GM12878 (cell line): ENCODE results near the gene FAHD2B.
"Not testable (repeated sequence)": the region's sequence is repeated elsewhere in the genome, so short reads cannot be mapped to it uniquely, and the experiment has no call there.

Source experiments
- CBFB ChIP-seq: IDR thresholded peaks from 2 replicates; pipeline ENCODE4 v1.6.1; 2016; ENCODE audit warnings: antibody characterized with exemption, low read depth
- CBX5 ChIP-seq: sonication (generic); IDR thresholded peaks from 2 replicates; pipeline ENCODE4 v1.6.1; 2016; ENCODE audit warnings: low read depth, moderate library complexity, mild to moderate bottlenecking, inconsistent platforms
- EZH2 ChIP-seq: IDR thresholded peaks from 2 replicates; pipeline ENCODE4 v1.6.1; 2012; ENCODE audit warnings: low read depth, mild to moderate bottlenecking, control low read depth, inconsistent platforms, low read length, borderline replicate concordance; ENCODE audit not compliant: control insufficient read depth
- IRF4 ChIP-seq: IDR thresholded peaks from 2 replicates; pipeline ENCODE4 v1.6.1; 2011; ENCODE audit warnings: low read depth, low read length
- MYC ChIP-seq: IDR thresholded peaks from 2 replicates; pipeline ENCODE4 v1.6.1; 2011; ENCODE audit warnings: mild to moderate bottlenecking, low read length, moderate library complexity, inconsistent platforms; ENCODE audit not compliant: insufficient read depth, insufficient replicate concordance, insufficient read length, severe bottlenecking
- NR2F1 ChIP-seq: fragments of 450-650 bp; conservative IDR thresholded peaks from 2 replicates; pipeline ENCODE4 v1.6.1; 2017; ENCODE audit warnings: mild to moderate bottlenecking
- POLR2A ChIP-seq: IDR thresholded peaks from 2 replicates; pipeline ENCODE4 v1.6.1; 2011; ENCODE audit warnings: low read depth, mild to moderate bottlenecking, low read length
- SREBF1 ChIP-seq: IDR thresholded peaks from 2 replicates; pipeline ENCODE4 v1.6.1; 2012; ENCODE audit warnings: mild to moderate bottlenecking, low read length
- TF ChIP-seq, protein P1 (sequence below), 3 experiments: IDR thresholded peaks in 2 of 3; conservative IDR thresholded peaks in 1 of 3; 2 replicates each; pipeline ENCODE4 v1.5.1; 2011; ENCODE audit warnings: low read depth in 3 of 3, low read length in 3 of 3, mild to moderate bottlenecking in 3 of 3, control low read depth in 2 of 3, moderate library complexity in 2 of 3, inconsistent platforms in 1 of 3, mixed read lengths in 1 of 3; ENCODE audit not compliant: control insufficient read depth in 2 of 3, insufficient read depth in 1 of 3; ENCODE audit errors: extremely low read depth in 1 of 3
- TF ChIP-seq, protein P2 (sequence below): IDR thresholded peaks from 2 replicates; pipeline ENCODE4 v1.6.1; 2012; ENCODE audit warnings: mild to moderate bottlenecking, low read depth, low read length

DNA sequence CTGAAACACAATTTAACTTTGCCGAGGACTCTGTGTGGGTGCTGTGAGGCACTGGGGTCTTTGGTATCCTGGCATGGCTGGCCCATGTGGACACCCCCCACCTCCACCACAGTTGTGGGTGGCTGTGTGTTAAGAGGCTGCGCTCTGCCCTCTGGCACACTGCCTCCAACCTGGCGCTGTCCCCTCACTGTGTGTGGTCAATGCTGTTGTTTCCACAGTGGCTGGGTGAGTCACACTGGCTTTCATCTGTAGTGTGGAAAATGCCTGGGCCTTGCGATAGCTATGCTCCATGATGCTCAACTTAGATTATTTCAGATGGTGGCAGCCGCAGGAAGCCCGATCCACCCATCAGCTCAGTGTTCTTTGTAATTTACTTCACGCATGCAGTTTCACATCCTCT lies 9.6 kb downstream of the FAHD2B start:
- TF ChIP-seq, protein P1, sequence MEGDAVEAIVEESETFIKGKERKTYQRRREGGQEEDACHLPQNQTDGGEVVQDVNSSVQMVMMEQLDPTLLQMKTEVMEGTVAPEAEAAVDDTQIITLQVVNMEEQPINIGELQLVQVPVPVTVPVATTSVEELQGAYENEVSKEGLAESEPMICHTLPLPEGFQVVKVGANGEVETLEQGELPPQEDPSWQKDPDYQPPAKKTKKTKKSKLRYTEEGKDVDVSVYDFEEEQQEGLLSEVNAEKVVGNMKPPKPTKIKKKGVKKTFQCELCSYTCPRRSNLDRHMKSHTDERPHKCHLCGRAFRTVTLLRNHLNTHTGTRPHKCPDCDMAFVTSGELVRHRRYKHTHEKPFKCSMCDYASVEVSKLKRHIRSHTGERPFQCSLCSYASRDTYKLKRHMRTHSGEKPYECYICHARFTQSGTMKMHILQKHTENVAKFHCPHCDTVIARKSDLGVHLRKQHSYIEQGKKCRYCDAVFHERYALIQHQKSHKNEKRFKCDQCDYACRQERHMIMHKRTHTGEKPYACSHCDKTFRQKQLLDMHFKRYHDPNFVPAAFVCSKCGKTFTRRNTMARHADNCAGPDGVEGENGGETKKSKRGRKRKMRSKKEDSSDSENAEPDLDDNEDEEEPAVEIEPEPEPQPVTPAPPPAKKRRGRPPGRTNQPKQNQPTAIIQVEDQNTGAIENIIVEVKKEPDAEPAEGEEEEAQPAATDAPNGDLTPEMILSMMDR (IDR thresholded peaks at IDR 0.05 in 2 of 3, conservative IDR thresholded peaks at IDR 0.05 in 1 of 3; ENCODE audit: control insufficient read depth in 2 of 3, extremely low read depth in 1 of 3, insufficient read depth in 1 of 3, low read depth in 3 of 3, low read length in 3 of 3): not testable (repeated sequence)
- TF ChIP-seq EZH2, CBX5, CBFB, POLR2A, NR2F1, MYC, SREBF1, IRF4: not testable (repeated sequence)
- TF ChIP-seq, protein P2, sequence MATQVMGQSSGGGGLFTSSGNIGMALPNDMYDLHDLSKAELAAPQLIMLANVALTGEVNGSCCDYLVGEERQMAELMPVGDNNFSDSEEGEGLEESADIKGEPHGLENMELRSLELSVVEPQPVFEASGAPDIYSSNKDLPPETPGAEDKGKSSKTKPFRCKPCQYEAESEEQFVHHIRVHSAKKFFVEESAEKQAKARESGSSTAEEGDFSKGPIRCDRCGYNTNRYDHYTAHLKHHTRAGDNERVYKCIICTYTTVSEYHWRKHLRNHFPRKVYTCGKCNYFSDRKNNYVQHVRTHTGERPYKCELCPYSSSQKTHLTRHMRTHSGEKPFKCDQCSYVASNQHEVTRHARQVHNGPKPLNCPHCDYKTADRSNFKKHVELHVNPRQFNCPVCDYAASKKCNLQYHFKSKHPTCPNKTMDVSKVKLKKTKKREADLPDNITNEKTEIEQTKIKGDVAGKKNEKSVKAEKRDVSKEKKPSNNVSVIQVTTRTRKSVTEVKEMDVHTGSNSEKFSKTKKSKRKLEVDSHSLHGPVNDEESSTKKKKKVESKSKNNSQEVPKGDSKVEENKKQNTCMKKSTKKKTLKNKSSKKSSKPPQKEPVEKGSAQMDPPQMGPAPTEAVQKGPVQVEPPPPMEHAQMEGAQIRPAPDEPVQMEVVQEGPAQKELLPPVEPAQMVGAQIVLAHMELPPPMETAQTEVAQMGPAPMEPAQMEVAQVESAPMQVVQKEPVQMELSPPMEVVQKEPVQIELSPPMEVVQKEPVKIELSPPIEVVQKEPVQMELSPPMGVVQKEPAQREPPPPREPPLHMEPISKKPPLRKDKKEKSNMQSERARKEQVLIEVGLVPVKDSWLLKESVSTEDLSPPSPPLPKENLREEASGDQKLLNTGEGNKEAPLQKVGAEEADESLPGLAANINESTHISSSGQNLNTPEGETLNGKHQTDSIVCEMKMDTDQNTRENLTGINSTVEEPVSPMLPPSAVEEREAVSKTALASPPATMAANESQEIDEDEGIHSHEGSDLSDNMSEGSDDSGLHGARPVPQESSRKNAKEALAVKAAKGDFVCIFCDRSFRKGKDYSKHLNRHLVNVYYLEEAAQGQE: not testable (repeated sequence)
